Thyroid gland (tissue), 4 donors: ENCODE data around the gene SATB2.

Experiments used
- CTCF ChIP-seq, 6 experiments: fragments of 200-600 bp in 3 of 6; fragments of 450-650 bp in 3 of 6; sonication (generic) in 3 of 6; IDR thresholded peaks; one replicate each; pipeline ENCODE4 v1.5.1; 2016 to 2019; ENCODE audit warnings: antibody characterized with exemption in 6 of 6, mild to moderate bottlenecking in 2 of 6, inconsistent platforms in 1 of 6, moderate library complexity in 1 of 6
- POLR2A ChIP-seq, 2 donors: fragments of 450-650 bp; IDR thresholded peaks; one replicate each; pipeline ENCODE4 v1.6.1; 2017; ENCODE audit warnings: antibody characterized with exemption in 2 of 2, mild to moderate bottlenecking in 2 of 2, moderate library complexity in 1 of 2

GRCh38 chr2:199339891-199340605 lies 117.7 kb downstream of the SATB2 start:
- no peak for TF ChIP-seq CTCF (IDR thresholded peaks at IDR 0.05)
- no peak for TF ChIP-seq POLR2A (IDR thresholded peaks at IDR 0.05)
